MM.1S (cell line): ENCODE data around the gene MFAP5.

Source experiments
- EZH2 ChIP-seq: fragments of 300-600 bp; sonication (generic); optimal IDR thresholded peaks from 2 replicates; pipeline ENCODE3; 2017; ENCODE audit warnings: low read depth, mild to moderate bottlenecking, antibody characterized with exemption, low read length, mixed read lengths
- EZH2phosphoT487 ChIP-seq: fragments of 300-600 bp; sonication (generic); IDR thresholded peaks from 2 replicates; pipeline ENCODE4 v1.6.1; 2018; ENCODE audit warnings: antibody characterized with exemption, low read length
- TF ChIP-seq, protein P1 (sequence below): fragments of 300-600 bp; sonication (generic); IDR thresholded peaks from 2 replicates; pipeline ENCODE4 v1.5.1; 2016; ENCODE audit warnings: antibody characterized with exemption, low read length, mixed read lengths

DNA sequence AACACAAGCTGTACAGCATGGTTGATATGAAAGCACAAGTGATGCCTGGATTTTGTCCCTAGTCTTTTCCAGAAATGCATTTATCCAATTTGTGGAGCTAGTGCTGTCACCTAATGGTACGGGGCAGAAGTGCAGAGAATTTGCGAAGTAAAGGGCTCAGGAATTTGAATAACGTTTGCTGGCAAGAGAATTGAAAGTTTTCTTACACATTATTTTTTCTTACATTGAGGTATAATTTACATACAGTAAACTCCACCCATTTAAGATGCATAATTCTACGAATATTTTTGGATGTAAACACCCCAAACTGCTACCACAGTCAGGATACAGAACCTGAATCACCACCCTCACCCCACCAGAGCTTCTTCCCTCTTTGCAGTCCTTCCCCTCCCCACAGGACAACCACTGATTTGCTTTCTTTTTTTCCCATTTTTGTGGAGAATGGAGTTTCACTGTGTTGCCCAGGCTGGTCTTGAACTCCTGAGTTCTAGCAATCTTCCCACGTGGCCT is 53.5 kb downstream of the MFAP5 start:
- TF ChIP-seq, protein P1, sequence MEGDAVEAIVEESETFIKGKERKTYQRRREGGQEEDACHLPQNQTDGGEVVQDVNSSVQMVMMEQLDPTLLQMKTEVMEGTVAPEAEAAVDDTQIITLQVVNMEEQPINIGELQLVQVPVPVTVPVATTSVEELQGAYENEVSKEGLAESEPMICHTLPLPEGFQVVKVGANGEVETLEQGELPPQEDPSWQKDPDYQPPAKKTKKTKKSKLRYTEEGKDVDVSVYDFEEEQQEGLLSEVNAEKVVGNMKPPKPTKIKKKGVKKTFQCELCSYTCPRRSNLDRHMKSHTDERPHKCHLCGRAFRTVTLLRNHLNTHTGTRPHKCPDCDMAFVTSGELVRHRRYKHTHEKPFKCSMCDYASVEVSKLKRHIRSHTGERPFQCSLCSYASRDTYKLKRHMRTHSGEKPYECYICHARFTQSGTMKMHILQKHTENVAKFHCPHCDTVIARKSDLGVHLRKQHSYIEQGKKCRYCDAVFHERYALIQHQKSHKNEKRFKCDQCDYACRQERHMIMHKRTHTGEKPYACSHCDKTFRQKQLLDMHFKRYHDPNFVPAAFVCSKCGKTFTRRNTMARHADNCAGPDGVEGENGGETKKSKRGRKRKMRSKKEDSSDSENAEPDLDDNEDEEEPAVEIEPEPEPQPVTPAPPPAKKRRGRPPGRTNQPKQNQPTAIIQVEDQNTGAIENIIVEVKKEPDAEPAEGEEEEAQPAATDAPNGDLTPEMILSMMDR = peak; percentile 71
- no peak for TF ChIP-seq EZH2
- TF ChIP-seq EZH2phosphoT487 = no peak
